ENCODE measurements around the gene ERBB4. TPM values are rescaled to one million over a fixed set of nuclear protein-coding genes. Genes with fewer than 3 reads are reported as not detected.

Gene ERBB4
- total RNA-seq, 2 experiments from 2014 or later, result not detected

DNA sequence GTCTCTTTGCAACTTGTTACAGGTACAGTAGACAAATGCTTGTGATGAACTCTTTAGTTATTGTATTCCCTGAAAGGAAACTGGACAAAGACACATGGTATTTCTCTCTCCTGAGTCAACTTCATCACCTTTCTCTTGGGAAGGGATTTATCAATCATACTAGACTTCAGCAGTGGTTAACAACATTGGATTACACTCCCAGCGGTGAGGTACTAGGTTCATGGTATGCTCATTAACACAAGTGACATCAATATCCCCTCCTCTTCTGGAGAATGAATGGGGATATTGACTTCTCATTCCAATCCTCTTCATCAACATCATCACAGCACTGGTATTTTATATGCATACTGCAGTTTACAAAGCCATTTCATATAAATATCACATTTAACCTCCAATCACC, 574.6 kb downstream of the ERBB4 start:
- ChIA-PET POLR2A (no interaction called here), CTCF (no interaction called here)
- Mint-ChIP-seq H3K36me3 (ENCODE audit: low read depth) (no peaks in the 10 kb centered on the region), H3K4me1 (ENCODE audit: low read depth) (no peaks in the 10 kb centered on the region), H3K27ac (no peak overlapping the region), H3K4me3 (no peak overlapping the region), H3K27me3 (no peaks in the 10 kb centered on the region), H3K9me3 (peaks cover 5% of the 10 kb centered on the region)
- H3K27me3 ChIP-seq (ENCODE audit: control insufficient read depth in 1 of 2, insufficient read depth in 2 of 2, low read length in 2 of 2), result no peaks in the 10 kb centered on the region
- H3K36me3 ChIP-seq (ENCODE audit: insufficient read depth, low read length), result no peaks in the 10 kb centered on the region
- H3K27ac ChIP-seq (ENCODE audit: low read depth in 1 of 2, low read length in 2 of 2), result no peak overlapping the region
- ATAC-seq (ENCODE audit: poor library complexity) (no peak), DNase-seq (no peak)
- H3K9me3 ChIP-seq (ENCODE audit: control insufficient read depth in 1 of 2, insufficient read depth in 1 of 2, low read length in 2 of 2), result no peaks in the 10 kb centered on the region
- no peak overlapping the region for H3K4me3 ChIP-seq (ENCODE audit: low read length)
- TF ChIP-seq, protein P1, sequence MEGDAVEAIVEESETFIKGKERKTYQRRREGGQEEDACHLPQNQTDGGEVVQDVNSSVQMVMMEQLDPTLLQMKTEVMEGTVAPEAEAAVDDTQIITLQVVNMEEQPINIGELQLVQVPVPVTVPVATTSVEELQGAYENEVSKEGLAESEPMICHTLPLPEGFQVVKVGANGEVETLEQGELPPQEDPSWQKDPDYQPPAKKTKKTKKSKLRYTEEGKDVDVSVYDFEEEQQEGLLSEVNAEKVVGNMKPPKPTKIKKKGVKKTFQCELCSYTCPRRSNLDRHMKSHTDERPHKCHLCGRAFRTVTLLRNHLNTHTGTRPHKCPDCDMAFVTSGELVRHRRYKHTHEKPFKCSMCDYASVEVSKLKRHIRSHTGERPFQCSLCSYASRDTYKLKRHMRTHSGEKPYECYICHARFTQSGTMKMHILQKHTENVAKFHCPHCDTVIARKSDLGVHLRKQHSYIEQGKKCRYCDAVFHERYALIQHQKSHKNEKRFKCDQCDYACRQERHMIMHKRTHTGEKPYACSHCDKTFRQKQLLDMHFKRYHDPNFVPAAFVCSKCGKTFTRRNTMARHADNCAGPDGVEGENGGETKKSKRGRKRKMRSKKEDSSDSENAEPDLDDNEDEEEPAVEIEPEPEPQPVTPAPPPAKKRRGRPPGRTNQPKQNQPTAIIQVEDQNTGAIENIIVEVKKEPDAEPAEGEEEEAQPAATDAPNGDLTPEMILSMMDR (IDR thresholded peaks at IDR 0.05), result no peak
- H3K4me1 ChIP-seq (ENCODE audit: insufficient read depth, low read length), result no peaks in the 10 kb centered on the region
- intact Hi-C loops (cut with DNase I, micrococcal nuclease), result no loop called here

DNA sequence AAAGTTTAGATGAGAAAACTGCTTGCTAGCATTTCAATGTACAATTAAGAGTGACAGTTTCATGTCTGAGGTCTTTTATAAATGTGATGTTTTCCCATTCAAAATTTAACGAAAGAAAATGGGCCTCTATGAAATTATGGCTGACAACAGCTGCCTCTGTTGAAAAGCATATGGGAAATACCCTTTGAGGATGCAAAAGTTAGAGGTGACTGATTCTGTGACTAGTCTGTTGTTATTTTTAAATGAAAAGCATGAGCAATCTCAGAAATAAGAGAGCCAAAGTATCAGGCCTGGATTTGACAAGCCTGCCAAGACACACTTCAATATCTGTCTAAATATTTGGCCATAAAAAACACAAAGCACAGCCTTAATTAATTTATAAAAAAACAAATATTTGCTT, 580.8 kb downstream of the ERBB4 start:
- TF ChIP-seq, protein P1 (IDR thresholded peaks at IDR 0.05), result no peak
- H3K4me1 ChIP-seq (ENCODE audit: insufficient read depth, low read length), result no peaks in the 10 kb centered on the region
- H3K27ac ChIP-seq (ENCODE audit: low read depth in 1 of 2, low read length in 2 of 2), result no peak overlapping the region
- Mint-ChIP-seq H3K9me3 (peaks cover 5% of the 10 kb centered on the region), H3K27me3 (no peaks in the 10 kb centered on the region), H3K4me1 (ENCODE audit: low read depth) (no peaks in the 10 kb centered on the region), H3K4me3 (no peak overlapping the region), H3K36me3 (ENCODE audit: low read depth) (no peaks in the 10 kb centered on the region), H3K27ac (no peak overlapping the region)
- H3K36me3 ChIP-seq (ENCODE audit: insufficient read depth, low read length), result no peaks in the 10 kb centered on the region
- ATAC-seq (ENCODE audit: poor library complexity) (no peak), DNase-seq (no peak)
- ChIA-PET POLR2A (no interaction called here), CTCF (no interaction called here)
- H3K4me3 ChIP-seq (ENCODE audit: low read length), result no peak overlapping the region
- H3K9me3 ChIP-seq (ENCODE audit: control insufficient read depth in 1 of 2, insufficient read depth in 1 of 2, low read length in 2 of 2), result no peaks in the 10 kb centered on the region
- intact Hi-C loops (cut with DNase I, micrococcal nuclease), result no loop called here
- H3K27me3 ChIP-seq (ENCODE audit: control insufficient read depth in 1 of 2, insufficient read depth in 2 of 2, low read length in 2 of 2), result no peaks in the 10 kb centered on the region

DNA sequence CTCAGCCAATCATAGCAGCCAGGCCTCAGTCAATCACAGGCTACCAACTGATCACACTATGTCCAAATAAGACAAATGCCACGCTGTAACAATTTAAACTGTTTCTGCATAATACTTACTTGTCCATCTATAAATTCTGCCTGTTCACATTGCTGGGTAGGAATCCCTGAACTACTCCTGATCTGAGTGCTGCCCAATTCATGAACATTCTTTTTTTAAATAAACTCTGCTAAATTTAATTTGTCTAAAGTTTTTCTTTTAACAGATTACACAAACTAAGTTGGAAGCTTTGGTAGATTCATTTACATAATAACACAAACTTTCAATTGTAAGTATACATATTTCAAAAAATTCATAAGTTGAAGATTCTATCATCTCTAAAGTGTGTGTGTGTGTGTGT, 583.0 kb downstream of the ERBB4 start:
- CTCF ChIA-PET, result no interaction called here
- H3K36me3 Mint-ChIP-seq (ENCODE audit: low read depth), result no peaks in the 10 kb centered on the region
- intact Hi-C loops (cut with DNase I, micrococcal nuclease), result no loop called here

More for the DNA sequence above, 583.0 kb downstream of the ERBB4 start:
- Mint-ChIP-seq H3K27me3 (no peaks in the 10 kb centered on the region), H3K4me1 (ENCODE audit: low read depth) (no peaks in the 10 kb centered on the region), H3K9me3 (peaks cover 3% of the 10 kb centered on the region), H3K4me3 (no peak overlapping the region), H3K27ac (no peak overlapping the region)
- Histone ChIP-seq H3K9me3 (ENCODE audit: control insufficient read depth in 1 of 2, insufficient read depth in 1 of 2, low read length in 2 of 2) (no peaks in the 10 kb centered on the region), H3K4me3 (ENCODE audit: low read length) (no peak overlapping the region), H3K27ac (ENCODE audit: low read depth in 1 of 2, low read length in 2 of 2) (no peak overlapping the region), H3K36me3 (ENCODE audit: insufficient read depth, low read length) (no peaks in the 10 kb centered on the region), H3K4me1 (ENCODE audit: insufficient read depth, low read length) (no peaks in the 10 kb centered on the region), H3K27me3 (ENCODE audit: control insufficient read depth in 1 of 2, insufficient read depth in 2 of 2, low read length in 2 of 2) (no peaks in the 10 kb centered on the region)
- POLR2A ChIA-PET, result no interaction called here
- DNase-seq, result no peak
- no peak for ATAC-seq (ENCODE audit: poor library complexity)
- TF ChIP-seq, protein P1 (IDR thresholded peaks at IDR 0.05), result no peak

Measured in CD4-positive, alpha-beta T cell (primary cell).